Measurements from ENCODE around the gene TMEM74B.

- TF ChIP-seq, protein P1, sequence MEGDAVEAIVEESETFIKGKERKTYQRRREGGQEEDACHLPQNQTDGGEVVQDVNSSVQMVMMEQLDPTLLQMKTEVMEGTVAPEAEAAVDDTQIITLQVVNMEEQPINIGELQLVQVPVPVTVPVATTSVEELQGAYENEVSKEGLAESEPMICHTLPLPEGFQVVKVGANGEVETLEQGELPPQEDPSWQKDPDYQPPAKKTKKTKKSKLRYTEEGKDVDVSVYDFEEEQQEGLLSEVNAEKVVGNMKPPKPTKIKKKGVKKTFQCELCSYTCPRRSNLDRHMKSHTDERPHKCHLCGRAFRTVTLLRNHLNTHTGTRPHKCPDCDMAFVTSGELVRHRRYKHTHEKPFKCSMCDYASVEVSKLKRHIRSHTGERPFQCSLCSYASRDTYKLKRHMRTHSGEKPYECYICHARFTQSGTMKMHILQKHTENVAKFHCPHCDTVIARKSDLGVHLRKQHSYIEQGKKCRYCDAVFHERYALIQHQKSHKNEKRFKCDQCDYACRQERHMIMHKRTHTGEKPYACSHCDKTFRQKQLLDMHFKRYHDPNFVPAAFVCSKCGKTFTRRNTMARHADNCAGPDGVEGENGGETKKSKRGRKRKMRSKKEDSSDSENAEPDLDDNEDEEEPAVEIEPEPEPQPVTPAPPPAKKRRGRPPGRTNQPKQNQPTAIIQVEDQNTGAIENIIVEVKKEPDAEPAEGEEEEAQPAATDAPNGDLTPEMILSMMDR (IDR thresholded peaks at IDR 0.05), result no peak
- no peak for TF ChIP-seq EZH2 (IDR thresholded peaks at IDR 0.05; ENCODE audit: borderline replicate concordance, insufficient read depth, low read depth, low read length, poor library complexity, severe bottlenecking)
Measured at GRCh38 chr20:1199212-1199873, 14.6 kb upstream of the TMEM74B start.
